ENCODE data around the gene ATP8B3.

Gene ATP8B3

GRCh38 chr19:1752009-1752756, 59.9 kb downstream of the ATP8B3 start:
- CTCF ChIA-PET, result no interaction called here
- DNase-seq (ENCODE audit: low read depth, low spot score), result no peak
- no peak overlapping the region for H3K4me3 ChIP-seq (ENCODE audit: low read depth, low read length)
- POLR2A ChIA-PET, result no interaction called here
- TF ChIP-seq CTCF (IDR thresholded peaks at IDR 0.05; ENCODE audit: insufficient read depth, low read length, missing control alignments), result no peak

- POLR2A ChIA-PET, result no interaction called here
- TF ChIP-seq CTCF (IDR thresholded peaks at IDR 0.05; ENCODE audit: insufficient read depth, low read length, missing control alignments), result no peak
- H3K4me3 ChIP-seq (ENCODE audit: low read depth, low read length), result no peak overlapping the region
- DNase-seq (ENCODE audit: low read depth, low spot score), result no peak
- CTCF ChIA-PET, result interaction anchor here (0.5 to 1.7 kb wide), 5 partner anchors 16 to 205 kb away, joined by 3 to 8 read pairs (median 4); no protein-coding TSS in a partner anchor
Measured at GRCh38 chr19:1751367-1752008, 60.6 kb downstream of the ATP8B3 start.

GRCh38 chr19:1750343-1751021, 61.6 kb downstream of the ATP8B3 start:
- no peak for DNase-seq (ENCODE audit: low read depth, low spot score)
- TF ChIP-seq CTCF (IDR thresholded peaks at IDR 0.05; ENCODE audit: insufficient read depth, low read length, missing control alignments), result no peak
- CTCF ChIA-PET, result interaction anchor here (0.9 to 1.7 kb wide), 4 partner anchors 17 to 204 kb away, joined by 4 to 8 read pairs (median 6); no protein-coding TSS in a partner anchor
- POLR2A ChIA-PET, result no interaction called here
- no peak overlapping the region for H3K4me3 ChIP-seq (ENCODE audit: low read depth, low read length)

GRCh38 chr19:1749373-1750342, 62.4 kb downstream of the ATP8B3 start:
- ChIA-PET CTCF (interaction anchor here (1.5 to 1.7 kb wide), 3 partner anchors 18 to 203 kb away, joined by 4 to 8 read pairs (median 7); no protein-coding TSS in a partner anchor), POLR2A (no interaction called here)
- TF ChIP-seq CTCF (IDR thresholded peaks at IDR 0.05; ENCODE audit: insufficient read depth, low read length, missing control alignments), result no peak

GRCh38 chr19:1748873-1749341, 63.2 kb downstream of the ATP8B3 start:
- DNase-seq (ENCODE audit: low read depth, low spot score), result no peak
- POLR2A ChIA-PET, result no interaction called here
- CTCF ChIA-PET, result no interaction called here
- no peak for TF ChIP-seq CTCF (IDR thresholded peaks at IDR 0.05; ENCODE audit: insufficient read depth, low read length, missing control alignments)
- H3K4me3 ChIP-seq (ENCODE audit: low read depth, low read length), result no peak overlapping the region

More at GRCh38 chr19:1749373-1750342, 62.4 kb downstream of the ATP8B3 start:
- H3K4me3 ChIP-seq (ENCODE audit: low read depth, low read length), result no peak overlapping the region
- no peak for DNase-seq (ENCODE audit: low read depth, low spot score)

Measured in AG04449 (cell line).